Activated CD4-positive, alpha-beta T cell treated with anti-CD3 and anti-CD28 coated beads for 36 hours (primary cell): ENCODE data around the gene CEP192. TPM values are rescaled to one million over a fixed set of nuclear protein-coding genes. Genes with fewer than 3 reads are reported as not detected.
"Not testable (repeated sequence)": the region's sequence is repeated elsewhere in the genome, so short reads cannot be mapped to it uniquely, and the experiment has no call there.

ENCODE experiments used
- ATAC-seq: fragments of 200-7000 bp; cut with Tn5 transposase; one replicate; pipeline ENCODE4 v1.10.0; 2021; ENCODE audit warnings: mild to moderate bottlenecking, moderate library complexity
- CTCF ChIA-PET: fragments of 350-600 bp; sonication (Branson Sonifier 250); formaldehyde crosslinking; loops from one replicate; lab custom pipeline; 2021; ENCODE audit warnings: antibody characterized with exemption; lab: Charles Lee
- POLR2A ChIA-PET: fragments of 350-600 bp; sonication (Branson Sonifier 250); formaldehyde crosslinking; loops from one replicate; lab custom pipeline; 2021; ENCODE audit warnings: antibody characterized with exemption, inconsistent platforms; lab: Charles Lee
- DNase-seq: peaks from one replicate; pipeline ENCODE4 v3.0.0-alpha.2; 2020
- H3K27ac Mint-ChIP-seq: one replicate; pipeline ENCODE4 v1.8.0; 2021; ENCODE audit warnings: mixed read lengths
- H3K27me3 Mint-ChIP-seq: one replicate; pipeline ENCODE4 v1.8.0; 2021; ENCODE audit warnings: mixed read lengths
- H3K36me3 Mint-ChIP-seq: one replicate; pipeline ENCODE4 v1.8.0; 2021; ENCODE audit warnings: low read depth, mixed read lengths
- H3K4me1 Mint-ChIP-seq: one replicate; pipeline ENCODE4 v1.8.0; 2021; ENCODE audit warnings: mixed read lengths
- H3K4me3 Mint-ChIP-seq: one replicate; pipeline ENCODE4 v1.8.0; 2021; ENCODE audit warnings: mild to moderate bottlenecking, moderate library complexity, mixed read lengths
- H3K9me3 Mint-ChIP-seq: one replicate; pipeline ENCODE4 v1.8.0; 2021; ENCODE audit warnings: low read depth, mixed read lengths
- intact Hi-C, 2 experiments: fragments of 100-400 bp; cut with DNase I in 1 of 2; cut with micrococcal nuclease in 1 of 2; formaldehyde crosslinking; loops; one replicate each; pipeline versions ENCODE4 v1.14.2 to v1.15.1; 2022 to 2024; cut with DNase I, micrococcal nuclease
- total RNA-seq, 2 experiments: library from RNA; stranded (reverse); gene quantifications; one replicate each; pipeline ENCODE4 v1.2.3, GENCODE V29; 2021

Gene CEP192
- total RNA-seq, 2 experiments from 2014 or later, result 36.0 to 39.3 TPM

- H3K36me3 Mint-ChIP-seq, result peaks cover 49% of the 10 kb centered on the region
- DNase-seq (no peak), ATAC-seq (no peak)
- ChIA-PET POLR2A (interaction anchor here (0.9 kb wide), 1 partner anchor 31 kb away, joined by 3 read pairs; the partner anchor contains the start of gene CEP192), CTCF (interaction anchor here (0.6 to 0.7 kb wide), 2 partner anchors 8 to 256 kb away, joined by 3 read pairs; no protein-coding TSS in a partner anchor)
- no peaks in the 10 kb centered on the region for H3K27me3 Mint-ChIP-seq
- peaks cover 6% of the 10 kb centered on the region for H3K4me1 Mint-ChIP-seq
- no peaks in the 10 kb centered on the region for H3K9me3 Mint-ChIP-seq
- no peak overlapping the region for H3K27ac Mint-ChIP-seq
- intact Hi-C loops, result loop anchor here in 1 of 2 experiments (5.0 kb wide), 1 partner anchor 147 kb away; no protein-coding TSS in a partner anchor
- no peak overlapping the region for H3K4me3 Mint-ChIP-seq
Measured at GRCh38 chr18:12960395-12960794, 30.8 kb upstream of the CEP192 start.

- CTCF ChIA-PET, result interaction anchor here (0.7 kb wide), 1 partner anchor 8 kb away, joined by 3 read pairs; no protein-coding TSS in a partner anchor
- intact Hi-C loops, result loop anchor here in 1 of 2 experiments (5.0 kb wide), 1 partner anchor 146 kb away; no protein-coding TSS in a partner anchor
- DNase-seq (no peak), ATAC-seq (no peak)
- H3K9me3 Mint-ChIP-seq, result no peaks in the 10 kb centered on the region
- no peaks in the 10 kb centered on the region for H3K27me3 Mint-ChIP-seq
- H3K4me1 Mint-ChIP-seq, result peaks cover 6% of the 10 kb centered on the region
- no peak overlapping the region for H3K27ac Mint-ChIP-seq
- POLR2A ChIA-PET, result interaction anchor here (0.9 kb wide), 1 partner anchor 30 kb away, joined by 3 read pairs; the partner anchor contains the start of gene CEP192
- peaks cover 52% of the 10 kb centered on the region for H3K36me3 Mint-ChIP-seq
- no peak overlapping the region for H3K4me3 Mint-ChIP-seq
Measured at GRCh38 chr18:12960853-12961397, 30.2 kb upstream of the CEP192 start.

- Mint-ChIP-seq H3K9me3 (no peaks in the 10 kb centered on the region), H3K36me3 (peaks cover 56% of the 10 kb centered on the region), H3K4me3 (no peak overlapping the region), H3K4me1 (peaks cover 12% of the 10 kb centered on the region), H3K27ac (no peak overlapping the region), H3K27me3 (no peaks in the 10 kb centered on the region)
- intact Hi-C loops, result loop anchor here in 1 of 2 experiments (5.0 kb wide), 1 partner anchor 144 kb away; no protein-coding TSS in a partner anchor
- ATAC-seq (no peak), DNase-seq (no peak)
- ChIA-PET CTCF (interaction anchor here (1.3 to 1.9 kb wide), 2 partner anchors 11 to 73 kb away, joined by 4 read pairs; no protein-coding TSS in a partner anchor), POLR2A (interaction anchor here (1.0 kb wide), 1 partner anchor 28 kb away, joined by 5 read pairs; the partner anchor contains the start of gene CEP192)
Measured at GRCh38 chr18:12963069-12963468, 28.1 kb upstream of the CEP192 start.

GRCh38 chr18:12968115-12968514 lies 23.0 kb upstream of the CEP192 start:
- peak overlapping the region; percentile 43 for H3K27ac Mint-ChIP-seq
- intact Hi-C loops, result no loop called here
- ATAC-seq, result no peak
- CTCF ChIA-PET, result interaction anchor here (0.8 to 1.0 kb wide), 2 partner anchors 8 to 23 kb away, joined by 3 read pairs; partner anchors contain the start of gene CEP192
- no peak overlapping the region for H3K4me3 Mint-ChIP-seq
- H3K9me3 Mint-ChIP-seq, result no peaks in the 10 kb centered on the region
- POLR2A ChIA-PET, result no interaction called here
- H3K27me3 Mint-ChIP-seq, result no peaks in the 10 kb centered on the region
- H3K36me3 Mint-ChIP-seq, result peaks cover 61% of the 10 kb centered on the region
- peaks cover 19% of the 10 kb centered on the region for H3K4me1 Mint-ChIP-seq
- no peak for DNase-seq

- POLR2A ChIA-PET, result interaction anchor here (0.6 to 0.9 kb wide), 2 partner anchors 22 to 129 kb away, joined by 3 read pairs; partner anchors contain the start of gene CEP192
- DNase-seq (no peak), ATAC-seq (peak; percentile 44)
- peaks cover 57% of the 10 kb centered on the region for H3K36me3 Mint-ChIP-seq
- H3K27me3 Mint-ChIP-seq, result no peaks in the 10 kb centered on the region
- H3K9me3 Mint-ChIP-seq, result no peaks in the 10 kb centered on the region
- H3K27ac Mint-ChIP-seq, result peak overlapping the region; percentile 43
- no peak overlapping the region for H3K4me3 Mint-ChIP-seq
- CTCF ChIA-PET, result interaction anchor here (1.0 kb wide), 1 partner anchor 8 kb away, joined by 3 read pairs; no protein-coding TSS in a partner anchor
- H3K4me1 Mint-ChIP-seq, result peaks cover 20% of the 10 kb centered on the region
- intact Hi-C loops, result no loop called here
Measured at GRCh38 chr18:12968619-12969018, 22.5 kb upstream of the CEP192 start.

GRCh38 chr18:12973562-12974213 lies 17.5 kb upstream of the CEP192 start:
- Mint-ChIP-seq H3K4me3 (no peak overlapping the region), H3K36me3 (peaks cover 46% of the 10 kb centered on the region), H3K27me3 (no peaks in the 10 kb centered on the region), H3K4me1 (peaks cover 9% of the 10 kb centered on the region), H3K27ac (peak overlapping the region; percentile 8), H3K9me3 (no peaks in the 10 kb centered on the region)
- ChIA-PET POLR2A (interaction anchor here (1.3 kb wide), 1 partner anchor 11 kb away, joined by 5 read pairs; no protein-coding TSS in a partner anchor), CTCF (interaction anchor here (0.6 to 1.5 kb wide), 4 partner anchors 12 to 186 kb away, joined by 3 to 7 read pairs (median 4); partner anchors contain the start of gene CEP192)
- DNase-seq (no peak), ATAC-seq (peak; percentile 80)
- intact Hi-C loops, result no loop called here

- H3K4me3 Mint-ChIP-seq, result no peak overlapping the region
- peak overlapping the region; percentile 6 for H3K27ac Mint-ChIP-seq
- peaks cover 39% of the 10 kb centered on the region for H3K36me3 Mint-ChIP-seq
- H3K9me3 Mint-ChIP-seq, result no peaks in the 10 kb centered on the region
- ChIA-PET CTCF (interaction anchor here (0.7 kb wide), 1 partner anchor 252 kb away, joined by 3 read pairs; no protein-coding TSS in a partner anchor), POLR2A (no interaction called here)
- no peak for DNase-seq
- H3K27me3 Mint-ChIP-seq, result no peaks in the 10 kb centered on the region
- no peak for ATAC-seq
- H3K4me1 Mint-ChIP-seq, result peaks cover 6% of the 10 kb centered on the region
- intact Hi-C loops, result no loop called here
Measured at GRCh38 chr18:12975488-12975887, 15.7 kb upstream of the CEP192 start.

GRCh38 chr18:12976305-12976704 lies 14.9 kb upstream of the CEP192 start:
- no peak overlapping the region for H3K27ac Mint-ChIP-seq
- no peak for ATAC-seq
- H3K9me3 Mint-ChIP-seq, result no peaks in the 10 kb centered on the region
- H3K4me1 Mint-ChIP-seq, result peaks cover 6% of the 10 kb centered on the region
- ChIA-PET CTCF (no interaction called here), POLR2A (no interaction called here)
- no peak for DNase-seq
- H3K36me3 Mint-ChIP-seq, result peaks cover 35% of the 10 kb centered on the region
- H3K27me3 Mint-ChIP-seq, result no peaks in the 10 kb centered on the region
- H3K4me3 Mint-ChIP-seq, result no peak overlapping the region
- intact Hi-C loops, result no loop called here

GRCh38 chr18:12980065-12980464 lies 11.1 kb upstream of the CEP192 start:
- intact Hi-C loops, CTCF ChIA-PET, H3K27ac Mint-ChIP-seq, POLR2A ChIA-PET, H3K27me3 Mint-ChIP-seq, H3K9me3 Mint-ChIP-seq, ATAC-seq, DNase-seq, H3K4me3 Mint-ChIP-seq, H3K4me1 Mint-ChIP-seq: not testable (repeated sequence)
- peaks cover 31% of the 10 kb centered on the region for H3K36me3 Mint-ChIP-seq

- peaks cover 21% of the 10 kb centered on the region for H3K4me1 Mint-ChIP-seq
- H3K27me3 Mint-ChIP-seq, result no peaks in the 10 kb centered on the region
- ChIA-PET CTCF (interaction anchor here (0.6 to 1.2 kb wide), 3 partner anchors 9 to 268 kb away, joined by 3 to 4 read pairs (median 3); no protein-coding TSS in a partner anchor), POLR2A (interaction anchor here (0.6 to 1.7 kb wide), 2 partner anchors 11 to 682 kb away, joined by 3 read pairs; no protein-coding TSS in a partner anchor)
- H3K27ac Mint-ChIP-seq, result peak overlapping the region; percentile 93
- peaks cover 21% of the 10 kb centered on the region for H3K36me3 Mint-ChIP-seq
- intact Hi-C loops, result loop anchor here (2.0 to 10.0 kb wide), 4 partner anchors 147 to 625 kb away; partner anchors contain the start of genes CEP76 (in 1 of the 2) and PSMG2 (in 1 of the 2)
- DNase-seq (no peak), ATAC-seq (no peak)
- no peaks in the 10 kb centered on the region for H3K9me3 Mint-ChIP-seq
- H3K4me3 Mint-ChIP-seq, result peak overlapping the region; percentile 87
Measured at GRCh38 chr18:12989397-12990122, 1.6 kb upstream of the CEP192 start.
